Upper lobe of right lung (tissue), 1 donor: ENCODE results near the gene NEK4. TPM values are rescaled to one million over a fixed set of nuclear protein-coding genes. Genes with fewer than 3 reads are reported as not detected.

ENCODE experiments used
- ATAC-seq: fragments of 200-7000 bp; cut with Tn5 transposase; one replicate; pipeline ENCODE4 v1.9.1; 2020; ENCODE audit warnings: mild to moderate bottlenecking, moderate library complexity
- DNase-seq: peaks from one replicate; pipeline ENCODE4 v3.0.0-alpha.2; 2020
- H3K27ac ChIP-seq: fragments of 200-600 bp; one replicate; pipeline ENCODE4 v1.8.0; 2022
- H3K27me3 ChIP-seq: fragments of 200-600 bp; one replicate; pipeline ENCODE4 v1.8.0; 2022; ENCODE audit warnings: mild to moderate bottlenecking
- H3K36me3 ChIP-seq: fragments of 200-600 bp; one replicate; pipeline ENCODE4 v1.8.0; 2022
- H3K4me1 ChIP-seq: fragments of 200-600 bp; one replicate; pipeline ENCODE4 v1.8.0; 2022
- H3K4me3 ChIP-seq: fragments of 200-600 bp; one replicate; pipeline ENCODE4 v1.8.0; 2022; ENCODE audit warnings: mild to moderate bottlenecking
- H3K9me3 ChIP-seq: fragments of 200-600 bp; one replicate; pipeline ENCODE4 v1.8.0; 2022
- intact Hi-C: fragments of 100-400 bp; cut with DNase I; formaldehyde crosslinking; loops from one replicate; pipeline ENCODE4 v1.11.0; 2022
- total RNA-seq: library from RNA; stranded (reverse); fragmentation: NEBNext Ultra II Directional; extraction: Animal tissue kit (Norgen Biotek cat#: 25700); gene quantifications from one replicate; pipeline ENCODE4 v1.2.1, GENCODE V29; 2021
- TF ChIP-seq, protein P1 (sequence below): fragments of 200-600 bp; IDR thresholded peaks from one replicate; pipeline ENCODE4 v1.8.0; 2022; ENCODE audit warnings: antibody characterized with exemption
- donor health status: DM: no; HTN: yes; CAD: no; lungs with severe emphysema.

NEK4 gene
- total RNA-seq, 1 donor from 2014 or later: 27.2 TPM

GRCh38 chr3:52683611-52684010 is 87.1 kb downstream of the NEK4 start:
- Histone ChIP-seq H3K36me3 (peaks cover 37% of the 10 kb centered on the region), H3K9me3 (no peaks in the 10 kb centered on the region), H3K4me3 (no peak overlapping the region), H3K27me3 (no peaks in the 10 kb centered on the region), H3K4me1 (peaks cover 40% of the 10 kb centered on the region), H3K27ac (no peak overlapping the region)
- no peak for ATAC-seq
- intact Hi-C loops: no loop called here
- TF ChIP-seq, protein P1, sequence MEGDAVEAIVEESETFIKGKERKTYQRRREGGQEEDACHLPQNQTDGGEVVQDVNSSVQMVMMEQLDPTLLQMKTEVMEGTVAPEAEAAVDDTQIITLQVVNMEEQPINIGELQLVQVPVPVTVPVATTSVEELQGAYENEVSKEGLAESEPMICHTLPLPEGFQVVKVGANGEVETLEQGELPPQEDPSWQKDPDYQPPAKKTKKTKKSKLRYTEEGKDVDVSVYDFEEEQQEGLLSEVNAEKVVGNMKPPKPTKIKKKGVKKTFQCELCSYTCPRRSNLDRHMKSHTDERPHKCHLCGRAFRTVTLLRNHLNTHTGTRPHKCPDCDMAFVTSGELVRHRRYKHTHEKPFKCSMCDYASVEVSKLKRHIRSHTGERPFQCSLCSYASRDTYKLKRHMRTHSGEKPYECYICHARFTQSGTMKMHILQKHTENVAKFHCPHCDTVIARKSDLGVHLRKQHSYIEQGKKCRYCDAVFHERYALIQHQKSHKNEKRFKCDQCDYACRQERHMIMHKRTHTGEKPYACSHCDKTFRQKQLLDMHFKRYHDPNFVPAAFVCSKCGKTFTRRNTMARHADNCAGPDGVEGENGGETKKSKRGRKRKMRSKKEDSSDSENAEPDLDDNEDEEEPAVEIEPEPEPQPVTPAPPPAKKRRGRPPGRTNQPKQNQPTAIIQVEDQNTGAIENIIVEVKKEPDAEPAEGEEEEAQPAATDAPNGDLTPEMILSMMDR: no peak
- DNase-seq: peak; percentile 89

GRCh38 chr3:52682016-52682415 is 88.7 kb downstream of the NEK4 start:
- peak; percentile 27 for ATAC-seq
- intact Hi-C loops: no loop called here
- TF ChIP-seq, protein P1: no peak
- H3K36me3 ChIP-seq: peaks cover 37% of the 10 kb centered on the region
- H3K27me3 ChIP-seq: no peaks in the 10 kb centered on the region
- H3K27ac ChIP-seq: peak overlapping the region; percentile 62
- H3K4me3 ChIP-seq: no peak overlapping the region
- peaks cover 38% of the 10 kb centered on the region for H3K4me1 ChIP-seq
- DNase-seq: no peak
- no peaks in the 10 kb centered on the region for H3K9me3 ChIP-seq

DNA sequence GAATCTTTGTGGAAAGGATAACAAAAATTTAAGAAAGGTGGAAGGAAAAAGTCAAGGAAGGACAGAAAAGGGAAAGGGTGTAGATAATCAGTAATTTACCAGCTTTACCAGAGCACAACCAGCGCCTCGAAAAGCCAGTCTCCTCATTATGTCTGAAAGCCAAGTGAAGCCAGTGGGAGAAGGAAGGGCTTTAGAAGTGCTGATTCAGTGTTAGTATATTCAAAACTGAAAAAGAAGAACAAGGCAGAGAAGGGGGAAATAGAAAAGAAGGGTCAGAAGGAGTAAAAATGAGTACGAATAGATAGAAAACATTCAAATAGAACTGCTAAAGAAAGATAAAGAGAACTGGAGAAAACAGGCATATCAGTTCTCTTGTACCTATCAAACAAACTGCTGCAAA is 89.1 kb downstream of the NEK4 start:
- intact Hi-C loops: no loop called here
- Histone ChIP-seq H3K9me3 (no peaks in the 10 kb centered on the region), H3K27ac (peak overlapping the region; percentile 62), H3K27me3 (no peaks in the 10 kb centered on the region), H3K4me1 (peaks cover 34% of the 10 kb centered on the region), H3K36me3 (peaks cover 40% of the 10 kb centered on the region), H3K4me3 (no peak overlapping the region)
- TF ChIP-seq, protein P1: no peak
- ATAC-seq: no peak
- DNase-seq: no peak

DNA sequence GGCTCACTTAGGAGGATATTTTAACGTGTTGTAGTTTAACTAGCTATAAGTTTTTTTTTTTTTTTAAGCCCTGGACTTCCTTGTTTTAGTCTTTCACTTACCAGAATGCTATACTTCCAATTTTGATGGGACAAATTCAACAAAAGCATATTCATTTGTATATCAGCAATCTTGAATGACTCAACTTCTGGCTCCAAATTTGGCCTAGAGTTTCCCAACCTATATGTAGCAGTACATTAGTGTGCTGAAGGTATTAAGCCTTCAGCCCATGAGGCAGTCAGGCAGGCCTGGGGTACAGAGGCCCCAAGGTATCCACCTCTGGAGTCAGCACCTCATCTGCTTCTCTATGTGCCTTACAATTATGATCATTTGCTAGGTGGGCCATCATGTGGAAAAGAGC is 90.9 kb downstream of the NEK4 start:
- TF ChIP-seq, protein P1: no peak
- Histone ChIP-seq H3K27ac (no peak overlapping the region), H3K27me3 (no peaks in the 10 kb centered on the region), H3K4me3 (no peak overlapping the region), H3K9me3 (no peaks in the 10 kb centered on the region), H3K36me3 (peaks cover 56% of the 10 kb centered on the region), H3K4me1 (peaks cover 32% of the 10 kb centered on the region)
- DNase-seq (no peak), ATAC-seq (no peak)
- intact Hi-C loops: no loop called here

GRCh38 chr3:52679199-52679538 is 91.6 kb downstream of the NEK4 start:
- TF ChIP-seq, protein P1: no peak
- H3K27ac ChIP-seq: no peak overlapping the region
- H3K4me3 ChIP-seq: no peak overlapping the region
- no peaks in the 10 kb centered on the region for H3K27me3 ChIP-seq
- DNase-seq (no peak), ATAC-seq (no peak)
- intact Hi-C loops: no loop called here
- no peaks in the 10 kb centered on the region for H3K9me3 ChIP-seq
- peaks cover 25% of the 10 kb centered on the region for H3K4me1 ChIP-seq
- H3K36me3 ChIP-seq: peaks cover 62% of the 10 kb centered on the region
